ENCODE measurements around the gene GID8. TPM values are rescaled to one million over a fixed set of nuclear protein-coding genes. Genes with fewer than 3 reads are reported as not detected.
"Not testable (repeated sequence)": the region's sequence is repeated elsewhere in the genome, so short reads cannot be mapped to it uniquely, and the experiment has no call there.

Gene GID8
- total RNA-seq, 4 donors from 2014 or later = 23.4 to 33.4 (median 29.7) TPM

DNA sequence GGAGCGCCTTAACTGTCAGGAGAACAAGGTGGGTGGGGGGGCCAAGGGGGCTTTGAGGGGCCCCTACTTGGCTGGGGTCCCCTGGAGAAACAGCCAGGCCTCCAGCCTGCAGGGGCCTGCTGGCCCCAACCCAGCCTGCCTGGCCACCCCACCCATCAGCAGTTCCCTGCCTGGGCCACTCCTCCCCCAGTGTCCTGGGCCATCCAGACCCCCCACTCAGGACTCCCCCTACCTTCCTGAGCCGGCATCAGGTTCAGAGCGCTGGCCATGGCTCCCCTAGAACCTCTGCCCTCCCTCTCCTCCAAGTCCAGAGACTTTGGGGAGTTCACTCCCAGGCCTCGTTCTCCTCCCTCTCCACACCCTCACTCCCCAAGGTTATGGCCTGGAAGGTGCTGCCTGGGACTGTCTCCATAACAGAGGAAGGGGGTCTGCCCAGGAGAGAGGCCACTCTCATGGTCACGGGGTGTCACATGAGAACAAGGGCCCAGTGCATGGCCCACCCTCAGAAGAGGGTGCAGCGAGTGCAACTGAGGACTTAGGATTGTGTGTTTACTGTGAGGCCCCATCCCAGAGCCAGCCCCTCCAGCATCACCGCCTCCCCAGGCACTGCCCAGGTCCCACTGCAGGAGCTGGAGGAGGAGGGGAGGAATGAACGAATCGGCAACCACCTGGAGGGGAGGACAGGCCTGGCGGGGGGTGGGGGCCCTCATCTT is 20.6 kb downstream of the GID8 start:
- no peaks in the 10 kb centered on the region for H3K27me3 ChIP-seq
- H3K4me1 ChIP-seq = peaks cover 0 to 12% (median 7%) of the 10 kb centered on the region in 4 donors
- H3K9me3 ChIP-seq = no peaks in the 10 kb centered on the region
- H3K4me3 ChIP-seq = no peak overlapping the region
- H3K27ac ChIP-seq = no peak overlapping the region
- TF ChIP-seq POLR2A (IDR thresholded peaks at IDR 0.05) (no peak), EP300 (IDR thresholded peaks at IDR 0.05) (no peak), CTCF (IDR thresholded peaks at IDR 0.05) (no peak)
- no peak for DNase-seq (ENCODE audit: low spot score in 2 of 2)
- WGBS, 2 donors = 78 to 79% methylated on average over 8 to 10 of the region's 10 CpGs
- peaks cover 0 to 27% (median 0%) of the 10 kb centered on the region in 3 donors for H3K36me3 ChIP-seq

DNA sequence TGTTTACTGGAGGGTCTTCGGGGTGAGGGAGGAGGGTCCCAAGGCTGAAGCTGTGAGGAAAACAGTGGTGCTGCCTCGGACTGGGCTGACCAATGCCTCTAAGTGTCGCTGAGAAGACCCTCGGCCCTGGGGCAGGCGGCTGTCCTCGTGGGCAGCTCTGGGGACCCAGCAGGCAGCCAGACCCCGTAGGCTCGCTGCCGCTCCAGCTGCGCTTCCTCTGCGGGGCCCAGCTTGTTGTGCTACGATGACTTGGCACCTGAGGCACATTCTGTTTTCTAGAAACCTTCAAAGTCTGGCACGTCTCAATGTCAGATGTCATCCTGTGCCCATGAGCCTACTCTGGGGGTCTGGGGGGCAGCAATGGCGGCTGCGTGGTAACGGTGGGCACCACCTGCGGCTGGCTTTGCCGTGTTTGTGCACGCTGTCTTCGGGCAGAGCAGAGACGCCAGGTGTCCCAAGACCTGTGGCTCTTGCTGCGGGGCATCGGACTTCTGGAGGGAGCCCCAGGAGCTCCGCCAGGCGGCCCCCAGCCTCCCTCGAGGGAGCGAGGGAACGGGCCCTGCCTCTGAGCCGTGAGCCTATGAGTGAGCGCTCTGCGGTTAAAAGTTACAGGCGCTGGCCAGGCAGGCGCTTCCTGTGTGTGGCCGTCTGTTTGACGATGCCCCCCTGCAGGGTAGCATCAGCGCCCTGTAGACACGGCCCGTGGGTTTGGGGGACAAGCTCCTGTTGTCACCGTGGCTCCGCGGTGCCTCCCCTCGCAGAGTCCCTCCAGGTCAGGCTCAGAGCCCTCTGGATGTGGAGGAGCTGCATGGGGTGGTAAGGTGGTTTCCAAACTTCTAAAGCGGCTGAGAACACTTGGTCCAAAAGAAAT is 21.4 kb downstream of the GID8 start:
- Histone ChIP-seq H3K27me3 (no peaks in the 10 kb centered on the region), H3K9me3 (no peaks in the 10 kb centered on the region), H3K4me1 (peaks cover 0 to 4% (median 2%) of the 10 kb centered on the region in 4 donors), H3K4me3 (no peak overlapping the region), H3K36me3 (peaks cover 0 to 34% (median 0%) of the 10 kb centered on the region in 3 donors), H3K27ac (no peak overlapping the region)
- 66 to 77% methylated on average over 33 to 38 of the region's 43 CpGs for WGBS, 2 donors
- no peak for DNase-seq (ENCODE audit: low spot score in 2 of 2)
- TF ChIP-seq EP300 (IDR thresholded peaks at IDR 0.05) (no peak), POLR2A (IDR thresholded peaks at IDR 0.05) (no peak), CTCF (IDR thresholded peaks at IDR 0.05) (no peak)

- no peak for TF ChIP-seq EP300 (IDR thresholded peaks at IDR 0.05)
- no peak for TF ChIP-seq CTCF (IDR thresholded peaks at IDR 0.05)
- TF ChIP-seq POLR2A (IDR thresholded peaks at IDR 0.05) = no peak
- H3K36me3 ChIP-seq = peaks cover 0 to 41% (median 0%) of the 10 kb centered on the region in 3 donors
- H3K4me1 ChIP-seq = no peaks in the 10 kb centered on the region
- WGBS, 2 donors = 88 to 91% methylated on average over 20 of the region's 20 CpGs
- no peak for DNase-seq (ENCODE audit: low spot score in 2 of 2)
- no peaks in the 10 kb centered on the region for H3K9me3 ChIP-seq
- no peak overlapping the region for H3K4me3 ChIP-seq
- H3K27me3 ChIP-seq = no peaks in the 10 kb centered on the region
- no peak overlapping the region for H3K27ac ChIP-seq
Measured at GRCh38 chr20:62959998-62960436, 22.1 kb downstream of the GID8 start.

DNA sequence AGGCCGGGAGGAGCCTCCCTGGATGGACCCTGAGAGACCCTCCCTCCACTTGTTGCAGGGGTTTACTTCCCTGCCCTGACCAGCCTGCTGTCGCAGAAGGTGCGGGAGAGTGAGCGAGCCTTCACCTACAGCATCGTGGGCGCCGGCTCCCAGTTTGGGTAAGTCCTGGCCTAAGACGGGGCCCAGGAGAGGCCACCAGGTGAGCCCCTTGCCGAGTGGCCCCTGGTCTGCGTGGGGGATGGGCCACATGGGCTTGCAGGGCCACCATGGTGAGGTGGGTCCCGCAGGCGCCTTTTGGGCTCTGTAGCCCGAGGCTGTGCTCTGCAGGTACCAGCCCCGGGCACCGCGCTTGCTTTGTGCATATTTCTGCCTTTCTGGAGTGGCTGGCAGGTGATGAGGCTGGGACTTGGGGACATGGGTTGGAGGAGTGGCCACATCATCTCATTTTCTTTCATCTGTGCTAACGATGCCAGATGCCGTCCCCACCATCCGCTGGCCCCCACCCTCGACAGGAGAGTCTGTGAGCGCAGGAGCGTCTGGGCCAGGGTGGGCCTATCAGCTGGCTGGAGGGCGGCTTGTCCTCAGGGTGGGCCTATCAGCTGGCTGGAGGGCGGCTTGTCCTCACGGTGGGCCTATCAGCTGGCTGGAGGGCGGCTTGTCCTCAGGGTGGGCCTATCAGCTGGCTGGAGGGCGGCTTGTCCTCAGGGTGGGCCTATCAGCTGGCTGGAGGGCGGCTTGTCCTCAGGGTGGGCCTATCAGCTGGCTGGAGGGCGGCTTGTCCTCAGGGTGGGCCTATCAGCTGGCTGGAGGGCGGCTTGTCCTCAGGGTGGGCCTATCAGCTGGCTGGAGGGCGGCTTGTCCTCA is 22.7 kb downstream of the GID8 start:
- peaks cover 0 to 47% (median 0%) of the 10 kb centered on the region in 3 donors for H3K36me3 ChIP-seq
- H3K9me3 ChIP-seq; DNase-seq (ENCODE audit: low spot score in 2 of 2); H3K4me1 ChIP-seq; H3K4me3 ChIP-seq; H3K27me3 ChIP-seq; H3K27ac ChIP-seq: not testable (repeated sequence)
- 84 to 86% methylated on average over 11 to 22 of the region's 31 CpGs for WGBS, 2 donors

DNA sequence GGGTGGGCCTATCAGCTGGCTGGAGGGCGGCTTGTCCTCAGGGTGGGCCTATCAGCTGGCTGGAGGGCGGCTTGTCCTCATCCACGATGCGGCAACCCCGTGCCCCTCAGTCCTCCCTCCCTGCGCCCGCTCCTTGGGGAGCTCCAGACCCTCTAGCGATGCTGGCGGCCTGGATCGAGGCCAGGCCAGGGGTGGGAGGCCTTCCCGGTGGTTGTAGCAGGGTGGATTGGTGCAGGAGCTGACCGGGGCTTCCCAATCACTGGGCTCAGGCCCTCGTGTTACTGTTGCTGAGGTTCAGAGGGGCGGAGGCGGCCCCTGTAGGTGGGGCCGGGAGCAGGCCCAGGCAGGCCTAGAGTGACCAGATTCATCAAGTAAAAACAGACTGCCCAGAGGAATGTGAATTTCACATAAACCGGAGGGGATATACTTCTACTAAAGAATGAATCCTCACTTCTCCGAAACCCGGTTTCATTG is 23.4 kb downstream of the GID8 start:
- Histone ChIP-seq H3K27ac (no peak overlapping the region), H3K27me3 (no peaks in the 10 kb centered on the region), H3K9me3 (no peaks in the 10 kb centered on the region), H3K4me3 (no peak overlapping the region), H3K4me1 (no peaks in the 10 kb centered on the region), H3K36me3 (peaks cover 0 to 47% (median 0%) of the 10 kb centered on the region in 3 donors)
- DNase-seq (ENCODE audit: low spot score in 2 of 2) = no peak
- TF ChIP-seq POLR2A (IDR thresholded peaks at IDR 0.05) = no peak
- TF ChIP-seq CTCF (IDR thresholded peaks at IDR 0.05) = no peak
- TF ChIP-seq EP300 (IDR thresholded peaks at IDR 0.05) = no peak
- 72 to 73% methylated on average over 10 to 13 of the region's 19 CpGs for WGBS, 2 donors
